NCI-H2227 (cell line): ENCODE data around the gene ASS1.

Experiments used
- DNase-seq: peaks from one replicate; lab custom pipeline; 2025; ENCODE audit not compliant: unreplicated experiment; lab: John Stamatoyannopoulos, UW

ASS1 gene

DNA sequence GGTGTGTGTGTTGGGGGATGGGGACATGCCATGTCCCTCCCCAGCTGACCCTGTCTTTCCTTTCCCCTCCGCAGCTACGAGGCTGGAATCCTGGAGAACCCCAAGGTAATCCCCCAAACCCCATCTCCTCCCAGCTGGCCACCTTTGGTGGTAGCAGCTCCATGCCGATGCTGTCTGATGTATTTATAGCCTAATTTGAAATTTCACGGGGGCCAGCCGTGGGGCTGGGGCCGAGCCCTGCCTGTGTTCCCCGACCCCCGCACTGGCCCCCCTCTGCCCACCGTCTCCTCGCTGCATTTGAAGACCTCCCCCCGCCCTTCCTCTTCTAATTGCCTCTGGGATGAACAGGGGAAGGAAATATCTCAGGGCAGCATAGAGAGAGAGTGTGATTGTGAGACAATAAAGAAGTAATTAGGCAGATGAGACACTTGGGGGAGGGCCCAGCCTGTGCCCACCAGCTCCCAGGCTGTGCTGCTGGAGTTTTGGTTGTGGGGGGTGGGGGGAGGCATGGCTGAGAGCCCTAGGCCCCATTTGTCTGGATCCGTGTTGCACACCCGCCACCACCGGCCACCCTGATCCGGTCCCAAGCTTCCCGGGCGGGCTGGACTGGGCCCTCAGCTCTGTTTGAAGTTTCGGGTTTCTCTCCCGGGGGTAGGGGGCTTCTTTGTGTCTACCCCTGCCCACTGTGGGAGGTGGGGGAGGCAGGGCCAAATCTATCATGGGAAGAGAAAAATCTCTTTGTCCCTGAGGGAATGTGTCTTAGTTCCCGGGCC, 26.8 kb downstream of the ASS1 start:
- DNase-seq, result no peak

DNA sequence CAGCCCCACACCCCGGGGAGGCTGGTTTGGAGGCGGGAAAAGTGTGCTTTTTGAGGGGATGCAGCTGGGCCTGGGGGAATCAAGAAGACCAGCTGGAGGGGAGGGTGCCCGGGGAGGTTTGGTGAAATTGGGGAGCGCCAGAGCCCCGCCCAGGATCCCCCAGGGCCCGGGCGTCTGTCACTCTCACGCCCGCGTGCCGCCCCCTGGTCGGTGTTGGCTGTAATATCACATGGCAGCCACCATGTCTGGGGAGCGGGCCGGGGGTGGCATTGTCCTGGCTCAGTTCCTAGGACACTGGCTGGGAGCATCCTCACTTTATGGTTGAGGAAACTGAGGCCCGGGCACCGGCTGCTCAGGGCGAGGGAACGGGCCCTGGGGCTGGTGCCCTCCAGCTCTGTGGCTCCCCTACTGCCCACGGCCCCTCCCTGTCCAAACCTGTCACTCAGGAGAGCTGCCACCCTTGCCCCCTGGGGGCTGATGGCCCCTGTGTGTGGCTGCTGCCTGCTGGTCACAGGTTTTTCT, 27.5 kb downstream of the ASS1 start:
- no peak for DNase-seq

DNA sequence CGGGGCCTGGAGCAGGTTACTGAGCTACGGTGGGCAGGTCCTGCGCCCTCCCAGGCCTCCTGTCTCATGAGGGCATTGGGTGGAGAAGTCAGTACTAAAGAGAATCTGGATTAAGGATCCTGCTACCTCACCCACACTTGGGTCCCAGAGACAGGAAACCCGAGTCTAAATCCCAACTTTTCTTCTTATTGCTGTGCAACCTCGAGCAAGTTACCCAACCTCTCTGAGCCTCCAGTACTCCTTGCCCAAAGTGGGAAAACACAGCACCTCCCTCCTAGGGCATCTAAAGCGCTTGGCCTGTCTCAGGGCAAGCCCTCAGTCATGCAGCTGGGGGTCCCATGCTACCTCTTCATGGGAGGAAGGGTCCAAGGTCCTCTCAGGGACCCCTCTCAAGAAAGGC, 28.2 kb downstream of the ASS1 start:
- no peak for DNase-seq

DNA sequence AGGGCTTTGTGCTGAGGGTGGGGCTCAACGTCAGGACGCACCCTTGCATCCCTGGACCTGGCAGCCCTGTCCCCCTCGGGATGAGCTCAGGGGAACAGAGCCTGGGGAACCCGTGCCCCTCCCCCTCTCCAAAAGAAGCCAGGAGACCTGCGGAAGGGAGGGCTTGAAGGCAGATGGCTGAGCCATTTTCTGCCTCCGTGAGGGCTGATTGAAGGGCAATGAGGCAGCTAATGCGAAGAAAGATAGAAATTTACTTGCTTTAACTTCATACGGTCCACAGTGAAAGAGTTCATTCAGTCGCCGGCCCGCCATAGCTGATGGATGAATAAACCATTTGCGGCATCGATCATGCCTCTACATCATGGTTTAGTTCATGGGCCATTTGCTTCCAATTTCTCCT, 28.8 kb downstream of the ASS1 start:
- DNase-seq, result peak; percentile 15

DNA sequence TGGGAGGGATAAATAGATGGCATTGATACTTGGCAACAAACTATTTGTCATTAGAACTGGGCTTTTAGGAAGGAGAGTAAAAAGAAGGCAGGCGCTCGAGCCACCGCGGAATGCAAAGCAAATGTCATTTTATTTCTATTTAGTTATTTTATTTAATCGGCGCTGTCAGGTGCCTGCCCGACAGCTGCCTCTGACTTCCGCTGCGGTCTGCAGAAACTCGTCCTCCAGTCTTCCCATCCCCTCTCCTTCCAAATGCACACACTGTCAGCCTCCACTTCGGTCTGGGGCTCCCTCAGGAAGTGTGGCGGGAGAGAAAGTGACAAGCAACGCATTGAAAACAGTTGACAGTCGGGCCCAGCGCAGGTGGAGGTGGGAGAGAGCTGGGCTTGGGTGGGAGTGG, 29.3 kb downstream of the ASS1 start:
- DNase-seq, result no peak

DNA sequence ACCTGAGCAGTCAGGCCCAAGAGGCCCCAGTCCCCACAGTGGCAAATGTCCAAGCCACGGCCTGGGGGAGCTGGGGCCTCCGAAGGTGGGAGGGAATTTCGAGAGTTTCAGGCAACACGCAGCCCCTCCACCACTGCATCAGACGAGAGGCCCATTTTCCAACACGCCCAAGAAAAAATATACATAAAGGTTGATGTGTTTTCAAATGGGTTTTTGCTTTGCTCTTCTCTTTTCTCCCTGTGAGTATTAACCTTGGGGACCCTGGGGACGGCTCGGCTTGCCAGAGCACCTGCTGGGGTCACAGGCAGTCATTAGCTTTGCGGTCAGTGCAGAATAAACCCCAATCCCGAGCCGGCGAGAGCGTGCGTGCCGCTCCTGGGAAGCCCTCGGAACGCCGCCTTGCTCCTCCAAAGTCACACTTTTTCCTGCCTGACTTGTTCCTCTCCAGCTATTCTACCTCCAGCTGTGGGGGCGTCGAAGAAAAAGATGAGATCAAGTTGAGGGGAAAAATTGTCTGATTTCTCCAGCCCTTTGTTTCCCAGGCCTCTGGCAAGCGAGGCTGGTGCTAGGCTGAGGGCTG, 31.5 kb downstream of the ASS1 start:
- no peak for DNase-seq

DNA sequence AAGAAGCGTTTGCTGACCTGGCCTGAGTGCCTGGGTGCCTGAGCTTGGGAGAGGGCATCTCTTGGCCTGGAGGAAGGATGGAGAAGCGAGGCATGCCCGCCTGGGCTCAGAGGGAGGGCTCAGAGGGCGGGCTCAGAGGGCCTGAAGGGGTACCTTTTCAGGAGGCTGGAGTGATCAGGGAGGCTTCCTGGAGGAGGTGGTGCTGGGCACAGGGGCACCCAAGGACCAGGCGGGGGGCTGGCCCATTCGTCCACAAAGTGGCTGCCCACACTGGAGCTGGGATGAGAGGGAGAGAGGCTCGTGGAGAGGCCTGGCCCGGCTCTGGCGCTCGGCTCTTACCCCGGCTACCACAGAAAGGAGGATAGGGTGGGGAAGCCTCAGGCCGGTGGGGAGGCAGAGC, 32.8 kb downstream of the ASS1 start:
- no peak for DNase-seq

DNA sequence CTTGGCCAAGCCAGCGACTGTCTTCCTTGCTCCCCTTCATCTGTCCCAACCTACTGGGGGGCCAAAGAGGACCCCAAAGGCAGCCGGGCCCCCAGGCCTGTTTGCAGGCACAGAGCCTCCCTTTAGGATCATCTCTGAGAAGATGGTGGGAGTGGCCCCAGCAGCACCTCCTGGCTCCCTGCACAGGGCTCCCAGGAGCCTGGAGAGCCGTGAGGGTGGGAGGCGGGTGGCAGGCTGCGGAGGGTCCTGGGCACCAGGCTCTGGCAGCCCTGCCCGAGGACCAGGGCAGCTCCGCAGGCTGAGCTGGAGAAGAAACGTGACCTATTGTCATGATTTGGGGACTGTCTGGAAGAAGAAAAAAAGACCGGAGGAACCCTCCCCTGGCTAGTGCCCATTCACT, 33.4 kb downstream of the ASS1 start:
- no peak for DNase-seq

DNA sequence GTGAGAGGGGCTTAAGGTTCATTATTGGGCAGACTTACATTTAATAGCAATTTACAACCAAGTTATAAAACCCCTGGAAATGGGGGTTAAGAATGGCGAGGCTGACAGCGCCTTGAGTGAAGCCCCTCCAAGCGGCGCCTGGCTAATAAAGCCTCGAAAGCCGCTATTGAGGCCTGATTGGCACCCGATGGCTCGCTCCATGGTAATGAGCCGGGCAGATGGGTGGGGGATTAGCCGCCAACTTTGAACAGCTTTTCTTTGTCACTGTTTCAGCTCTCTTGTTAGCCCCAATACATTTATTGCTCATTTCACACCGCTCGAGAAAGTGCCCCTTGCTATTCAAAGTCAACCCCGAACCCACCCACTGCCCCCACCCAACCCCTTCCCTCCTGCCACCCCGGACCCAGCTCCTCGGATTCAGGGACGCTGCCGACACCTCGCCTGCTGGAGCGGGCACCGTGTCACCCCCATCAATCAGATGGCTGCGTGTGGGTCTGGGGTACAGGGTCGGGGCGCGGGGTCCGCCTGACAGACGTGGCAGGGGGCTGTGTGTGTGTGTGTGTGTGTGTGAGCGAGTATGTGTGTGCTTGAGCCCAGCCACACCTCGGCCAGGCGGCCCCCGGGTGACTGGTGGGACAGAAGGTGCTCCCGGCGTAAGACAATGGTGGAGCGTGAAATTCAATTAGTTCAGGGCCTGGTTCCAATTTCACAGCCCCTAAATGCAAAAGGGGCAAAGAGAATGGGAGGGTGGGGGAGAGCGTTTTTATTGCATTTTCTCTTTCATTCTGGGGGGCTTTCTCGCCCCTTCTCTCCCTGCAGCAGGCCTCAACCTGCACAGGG, 34.2 kb downstream of the ASS1 start:
- DNase-seq, result no peak

DNA sequence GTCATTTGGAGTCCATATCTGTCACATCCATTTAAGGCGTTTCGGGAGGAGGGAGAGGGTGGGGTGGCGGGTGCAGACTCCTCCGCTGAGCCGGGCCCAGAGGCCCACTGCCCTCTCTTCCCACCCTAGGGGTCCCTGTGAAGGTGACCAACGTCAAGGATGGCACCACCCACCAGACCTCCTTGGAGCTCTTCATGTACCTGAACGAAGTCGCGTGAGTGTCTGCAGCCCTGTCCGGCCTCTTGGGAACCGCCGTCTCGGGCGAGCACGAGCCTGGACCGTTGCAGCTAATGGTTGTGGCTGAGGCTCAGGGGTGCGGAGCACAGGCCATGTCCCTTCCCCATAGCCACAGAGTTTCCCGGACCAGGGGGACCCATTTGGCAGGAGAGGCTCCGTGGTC, 34.8 kb downstream of the ASS1 start:
- no peak for DNase-seq

DNA sequence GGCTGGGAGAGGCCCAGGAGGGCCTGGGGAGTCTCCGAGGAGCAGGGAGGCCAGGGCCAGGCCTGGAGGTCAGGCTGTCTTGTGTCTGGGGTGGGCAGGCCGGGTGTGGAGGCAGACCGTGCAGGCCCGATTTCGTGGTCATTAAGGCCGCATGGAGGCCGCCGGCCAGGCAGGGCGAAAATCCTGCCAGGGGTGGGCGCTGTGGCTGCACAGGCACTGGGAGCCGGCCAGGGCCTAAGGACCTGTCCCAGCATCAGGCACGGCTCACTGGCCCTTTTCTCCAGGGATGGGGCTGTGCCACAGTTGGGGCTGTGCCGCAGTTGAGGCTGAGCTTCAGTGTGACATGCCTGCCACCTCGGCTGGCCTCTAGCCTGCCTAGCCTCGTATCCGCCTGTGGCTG, 35.9 kb downstream of the ASS1 start:
- DNase-seq, result no peak

DNA sequence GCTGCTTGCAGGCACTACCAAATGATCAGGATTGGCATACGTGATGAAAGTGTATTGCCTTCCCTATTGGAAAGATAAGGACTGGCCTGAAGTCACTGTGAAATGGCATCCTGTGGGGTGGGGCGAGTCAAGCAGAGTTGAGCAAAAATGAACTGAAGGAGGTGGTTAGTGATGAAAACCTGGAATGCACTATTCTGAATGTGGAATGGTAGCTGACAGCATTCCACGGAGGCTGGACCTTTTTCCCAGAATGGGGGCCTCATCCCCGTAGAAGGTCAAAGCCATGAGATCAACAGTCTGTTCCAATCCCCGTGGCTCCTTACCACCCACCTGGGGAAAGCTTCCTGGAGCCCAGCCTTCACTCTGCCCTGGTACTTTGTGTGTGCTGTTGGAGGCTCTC, 37.7 kb downstream of the ASS1 start:
- peak; percentile 37 for DNase-seq

DNA sequence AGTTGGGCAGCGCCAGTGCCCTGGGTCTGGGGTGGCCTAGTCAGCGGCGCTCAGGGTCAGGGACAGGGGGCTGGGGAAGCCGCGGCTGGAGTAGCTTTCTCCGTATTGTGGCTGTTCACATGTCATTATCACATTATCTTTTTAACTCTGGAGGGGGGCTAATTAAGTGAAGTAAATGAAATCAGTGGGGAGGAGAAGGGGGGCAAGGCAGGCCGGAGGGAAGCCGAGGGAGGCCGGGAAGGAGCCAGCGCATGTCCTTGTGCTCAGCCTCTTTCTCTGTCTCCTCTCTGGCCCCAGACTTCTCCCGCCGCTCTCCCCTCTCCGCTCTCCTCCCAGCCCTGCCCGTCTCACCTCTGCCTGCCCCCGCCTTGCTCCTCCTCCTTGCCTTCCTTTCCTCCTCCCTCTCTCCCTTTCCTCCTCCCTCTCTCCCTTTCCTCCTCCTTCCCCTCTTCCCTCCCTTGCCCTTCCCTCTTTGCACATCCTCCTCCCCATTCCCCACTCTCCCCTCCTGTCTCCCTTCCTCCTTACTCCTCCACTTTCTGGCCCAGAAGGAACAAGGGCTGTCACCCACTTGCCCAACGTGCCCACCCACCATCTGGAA, 38.7 kb downstream of the ASS1 start:
- DNase-seq, result peak; percentile 63

DNA sequence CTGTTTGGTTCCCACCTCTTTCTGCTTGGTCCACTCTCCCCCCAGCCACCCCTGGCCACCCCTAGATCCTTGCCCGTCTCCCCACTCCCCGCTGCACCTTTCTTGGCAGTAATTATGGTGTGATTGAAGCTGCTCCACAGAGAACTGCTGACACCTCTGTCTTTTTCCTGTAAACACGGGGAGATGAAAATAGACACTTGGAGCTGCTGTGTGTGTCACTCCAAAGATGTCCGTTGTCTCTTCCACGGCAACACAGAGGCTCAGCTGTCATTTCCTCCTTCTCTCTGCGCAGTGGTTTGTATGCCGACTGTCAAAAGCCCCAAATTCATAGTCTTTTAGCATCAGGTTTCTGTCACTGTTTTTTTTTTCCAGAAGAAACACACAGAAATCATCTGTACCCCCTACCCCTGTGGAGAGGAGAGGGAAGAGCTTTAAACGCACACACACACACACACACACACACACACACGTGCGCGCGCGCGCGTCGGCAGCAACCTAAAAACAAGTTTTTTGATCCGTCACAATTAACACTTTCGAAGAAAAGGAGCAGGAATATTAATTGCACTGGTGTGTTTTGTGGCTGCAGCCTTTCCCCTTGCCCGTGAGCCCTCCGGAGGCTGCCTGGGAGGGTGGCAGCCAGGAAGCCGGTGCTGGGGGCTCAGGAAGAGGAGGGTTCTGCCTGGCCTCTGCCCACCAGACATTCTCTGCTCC, 39.8 kb downstream of the ASS1 start:
- peak; percentile 61 for DNase-seq

DNA sequence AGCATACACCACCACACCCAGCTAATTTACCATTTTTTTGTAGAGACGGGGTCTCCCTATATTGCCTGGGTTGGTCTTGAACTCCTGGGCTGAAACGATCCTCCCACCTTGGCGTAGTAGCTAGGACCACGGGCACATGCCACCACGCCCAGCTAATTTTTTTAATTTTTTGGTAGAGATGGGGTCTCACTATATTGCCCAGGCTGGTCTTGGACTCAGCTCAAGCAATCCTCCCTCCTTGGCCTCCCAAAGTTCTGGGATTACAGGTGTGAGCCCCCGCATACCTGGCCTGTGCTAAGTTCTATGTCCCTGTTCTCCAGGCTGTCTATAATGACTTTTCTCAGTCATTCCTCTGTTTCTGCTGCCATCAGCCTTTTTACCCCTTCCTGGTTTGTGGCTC, 41.3 kb downstream of the ASS1 start:
- no peak for DNase-seq

DNA sequence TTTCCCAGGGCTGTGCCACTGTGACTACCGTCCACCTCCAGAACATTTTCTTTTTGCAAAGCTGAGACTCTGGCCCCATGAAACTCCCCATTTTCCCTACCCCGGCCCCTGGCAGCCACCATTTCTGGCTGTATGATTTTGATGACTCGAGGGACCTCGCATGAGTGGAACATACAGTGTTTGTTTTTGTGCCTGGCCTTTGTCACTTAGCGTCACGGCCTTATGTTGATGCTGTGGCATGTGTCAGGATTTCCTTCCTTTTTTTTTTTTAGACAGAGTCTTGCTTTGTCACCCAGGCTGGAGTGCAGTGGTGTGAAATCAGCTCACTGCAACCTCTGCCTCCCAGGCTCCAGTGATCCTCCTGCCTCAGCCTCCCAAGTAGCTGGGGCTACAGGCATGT, 42.7 kb downstream of the ASS1 start:
- no peak for DNase-seq

DNA sequence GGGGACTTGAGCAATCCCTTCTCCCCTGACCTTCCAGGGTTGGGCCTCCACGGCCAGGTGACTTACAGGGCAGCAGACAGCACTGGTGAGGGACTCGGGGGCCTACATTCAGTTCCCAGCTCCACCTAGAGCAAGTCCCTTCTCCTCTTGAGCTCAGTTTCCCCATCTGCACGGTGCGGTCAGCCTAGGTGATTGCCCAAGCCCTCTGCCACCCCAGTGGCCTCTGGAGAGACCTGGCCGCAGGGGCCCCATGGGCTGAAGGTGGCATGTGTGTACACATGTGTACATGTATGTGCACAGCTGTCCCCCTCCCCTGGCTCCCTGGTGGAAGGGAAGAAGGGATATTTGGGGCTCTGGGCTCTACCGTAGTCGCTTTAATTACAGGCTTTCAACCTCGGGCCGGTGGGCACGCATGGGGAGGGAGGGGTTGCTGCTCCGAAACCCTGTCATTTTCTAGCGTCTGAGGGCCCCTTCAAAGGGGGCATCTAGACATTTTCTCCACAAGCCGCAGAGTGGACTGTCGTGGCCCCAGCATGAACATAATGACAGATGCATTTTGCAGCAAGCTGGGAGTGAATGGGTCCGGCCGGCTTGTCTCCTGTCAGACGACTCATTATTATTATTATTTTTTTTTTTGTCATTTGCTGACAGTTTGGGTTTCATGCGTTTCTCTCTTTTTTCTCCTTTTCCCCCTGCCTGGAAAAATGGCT, 44.0 kb downstream of the ASS1 start:
- peak; percentile 83 for DNase-seq

DNA sequence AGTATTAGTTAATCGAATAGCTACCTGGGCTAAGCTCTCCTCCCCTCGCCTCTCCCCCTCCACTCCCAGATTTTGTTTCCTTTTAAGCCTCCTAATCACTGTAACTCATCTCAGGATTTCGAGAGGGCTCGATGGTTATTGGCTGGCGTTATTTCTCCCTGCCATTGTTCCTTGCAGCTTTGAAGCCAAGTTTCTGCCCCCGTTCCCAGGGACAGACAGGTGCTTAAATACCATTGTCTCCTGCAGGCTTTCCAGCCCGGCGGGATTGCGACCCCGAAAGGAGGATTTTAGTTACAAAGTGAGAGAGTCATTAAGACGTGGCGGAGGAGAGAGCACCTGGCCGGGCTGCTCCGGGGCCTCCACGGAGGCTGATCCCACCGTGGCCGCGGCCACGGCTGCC, 46.2 kb downstream of the ASS1 start:
- DNase-seq, result no peak

DNA sequence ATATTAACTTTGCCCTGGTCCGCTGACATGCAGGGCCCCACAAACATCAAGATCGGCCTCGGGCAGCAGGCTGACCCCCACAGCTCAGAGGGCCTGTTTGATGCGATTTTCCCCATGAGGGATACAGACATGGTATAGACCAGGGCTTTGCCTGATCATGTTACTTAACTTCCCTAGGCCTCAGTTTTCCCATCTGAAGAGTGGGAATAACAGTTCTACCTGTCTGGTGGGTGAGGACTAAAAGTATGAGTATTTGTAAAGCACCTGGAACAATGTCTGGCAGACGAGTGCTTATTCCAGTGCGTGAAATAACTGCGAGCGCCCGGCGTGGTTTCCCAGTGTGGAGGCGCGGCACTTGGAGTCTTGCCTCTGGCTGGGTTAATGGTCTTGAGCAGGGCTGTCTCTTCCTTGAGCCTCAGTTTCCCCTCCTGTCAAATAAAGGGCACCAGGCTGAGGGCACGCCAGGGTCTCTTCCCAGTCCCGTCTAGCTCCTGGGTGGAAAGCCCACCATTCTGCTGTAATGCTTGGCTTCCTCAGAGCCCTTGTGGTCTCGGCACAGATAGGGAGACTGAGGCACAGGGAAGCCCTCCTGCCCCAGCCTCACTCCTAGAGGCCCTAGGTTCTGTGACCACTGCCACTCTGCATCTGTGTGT, 47.2 kb downstream of the ASS1 start:
- no peak for DNase-seq

DNA sequence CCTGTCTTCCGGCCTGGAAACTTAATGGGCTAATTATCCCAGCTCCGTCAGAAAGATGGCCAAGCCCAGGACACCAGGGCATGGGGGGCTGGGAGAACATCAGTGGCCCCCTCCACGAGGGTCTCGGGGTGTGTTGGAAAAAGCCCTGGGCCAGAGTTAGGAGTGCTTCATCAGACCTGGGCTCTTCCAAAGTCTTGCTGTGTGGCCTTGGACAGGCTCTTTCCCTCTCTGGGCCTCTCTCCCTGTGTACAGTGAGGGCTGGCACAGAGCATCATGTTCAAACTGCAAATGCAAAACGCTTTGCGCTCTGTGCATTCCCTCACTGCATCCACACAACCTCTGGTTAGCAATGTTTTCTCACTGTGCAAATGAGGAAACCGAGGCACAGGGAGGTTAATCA, 48.3 kb downstream of the ASS1 start:
- no peak for DNase-seq
